ENCODE data around the gene GALC. TPM values are rescaled to one million over a fixed set of nuclear protein-coding genes. Genes with fewer than 3 reads are reported as not detected.

GALC gene
- total RNA-seq, 2 experiments from 2014 or later, result 11.2 to 12.7 TPM

- H3K9me3 Mint-ChIP-seq, result no peaks in the 10 kb centered on the region
- H3K36me3 Mint-ChIP-seq (ENCODE audit: low read depth), result no peaks in the 10 kb centered on the region
- no peak overlapping the region for H3K27ac Mint-ChIP-seq
- no peak overlapping the region for H3K4me3 Mint-ChIP-seq
- DNase-seq, result no peak
- CTCF ChIA-PET, result interaction anchor here (1.0 to 6.0 kb wide), 4 partner anchors 11 to 152 kb away, joined by 4 to 64 read pairs (median 12); no protein-coding TSS in a partner anchor
- H3K4me1 Mint-ChIP-seq (ENCODE audit: low read depth), result no peaks in the 10 kb centered on the region
- intact Hi-C loops (cut with micrococcal nuclease), result no loop called here
- peaks cover under 1% of the 10 kb centered on the region for H3K27me3 Mint-ChIP-seq (ENCODE audit: low read depth)
Observed at GRCh38 chr14:87898301-87898700, 94.7 kb downstream of the GALC start.

GRCh38 chr14:87896393-87897380 lies 96.3 kb downstream of the GALC start:
- peak; percentile 9 for DNase-seq
- Mint-ChIP-seq H3K4me1 (ENCODE audit: low read depth) (no peaks in the 10 kb centered on the region), H3K27me3 (ENCODE audit: low read depth) (no peaks in the 10 kb centered on the region), H3K9me3 (no peaks in the 10 kb centered on the region), H3K36me3 (ENCODE audit: low read depth) (no peaks in the 10 kb centered on the region), H3K4me3 (no peak overlapping the region), H3K27ac (no peak overlapping the region)
- intact Hi-C loops (cut with micrococcal nuclease), result loop anchor here (1.0 kb wide), 2 partner anchors 91 to 151 kb away; no protein-coding TSS in a partner anchor
- CTCF ChIA-PET, result interaction anchor here (0.6 to 6.0 kb wide), 9 partner anchors 9 to 277 kb away, joined by 3 to 64 read pairs (median 3); no protein-coding TSS in a partner anchor

- H3K4me3 Mint-ChIP-seq, result no peak overlapping the region
- no peak overlapping the region for H3K27ac Mint-ChIP-seq
- no peak for DNase-seq
- no peaks in the 10 kb centered on the region for H3K4me1 Mint-ChIP-seq (ENCODE audit: low read depth)
- CTCF ChIA-PET, result interaction anchor here (1.4 to 6.0 kb wide), 5 partner anchors 10 to 150 kb away, joined by 3 to 64 read pairs (median 4); no protein-coding TSS in a partner anchor
- no peaks in the 10 kb centered on the region for H3K36me3 Mint-ChIP-seq (ENCODE audit: low read depth)
- no peaks in the 10 kb centered on the region for H3K27me3 Mint-ChIP-seq (ENCODE audit: low read depth)
- no peaks in the 10 kb centered on the region for H3K9me3 Mint-ChIP-seq
- intact Hi-C loops (cut with micrococcal nuclease), result no loop called here
Observed at GRCh38 chr14:87894920-87895319, 98.1 kb downstream of the GALC start.

GRCh38 chr14:87892763-87893162 lies 100.2 kb downstream of the GALC start:
- Mint-ChIP-seq H3K36me3 (ENCODE audit: low read depth) (no peaks in the 10 kb centered on the region), H3K9me3 (no peaks in the 10 kb centered on the region), H3K27ac (no peak overlapping the region), H3K4me1 (ENCODE audit: low read depth) (no peaks in the 10 kb centered on the region), H3K27me3 (ENCODE audit: low read depth) (no peaks in the 10 kb centered on the region), H3K4me3 (no peak overlapping the region)
- DNase-seq, result no peak
- CTCF ChIA-PET, result no interaction called here
- intact Hi-C loops (cut with micrococcal nuclease), result no loop called here

GRCh38 chr14:87888136-87888999 lies 104.6 kb downstream of the GALC start:
- Mint-ChIP-seq H3K27ac (no peak overlapping the region), H3K36me3 (ENCODE audit: low read depth) (peaks cover 1% of the 10 kb centered on the region), H3K4me3 (no peak overlapping the region), H3K4me1 (ENCODE audit: low read depth) (no peaks in the 10 kb centered on the region), H3K9me3 (no peaks in the 10 kb centered on the region), H3K27me3 (ENCODE audit: low read depth) (no peaks in the 10 kb centered on the region)
- CTCF ChIA-PET, result interaction anchor here (0.5 to 1.0 kb wide), 4 partner anchors 12 to 280 kb away, joined by 3 to 4 read pairs (median 4); no protein-coding TSS in a partner anchor
- DNase-seq, result peak; percentile 66
- intact Hi-C loops (cut with micrococcal nuclease), result loop anchor here (1.0 kb wide), 1 partner anchor 280 kb away; no protein-coding TSS in a partner anchor

GRCh38 chr14:87883750-87884149 lies 109.2 kb downstream of the GALC start:
- intact Hi-C loops (cut with micrococcal nuclease), result no loop called here
- no peak for DNase-seq
- Mint-ChIP-seq H3K27me3 (ENCODE audit: low read depth) (no peaks in the 10 kb centered on the region), H3K4me1 (ENCODE audit: low read depth) (no peaks in the 10 kb centered on the region), H3K9me3 (no peaks in the 10 kb centered on the region), H3K27ac (no peak overlapping the region), H3K36me3 (ENCODE audit: low read depth) (peaks cover 1% of the 10 kb centered on the region), H3K4me3 (no peak overlapping the region)
- CTCF ChIA-PET, result interaction anchor here (1.5 kb wide), 1 partner anchor 79 kb away, joined by 3 read pairs; no protein-coding TSS in a partner anchor

Other genes with a start within 250 kb of the GALC start
- gene GPR65, start 12.0 kb upstream of the GALC start, total RNA-seq, result 10 to 100 TPM; 10.4 to 11.1 TPM